T-cell (primary cell): ENCODE measurements around the gene MGAT5. TPM values are rescaled to one million over a fixed set of nuclear protein-coding genes. Genes with fewer than 3 reads are reported as not detected.
"Not testable (repeated sequence)": the region's sequence is repeated elsewhere in the genome, so short reads cannot be mapped to it uniquely, and the experiment has no call there.

Source experiments
- ATAC-seq, 4 experiments: fragments of 200-7000 bp in 3 of 4; fragments of 150-1000 bp in 1 of 4; cut with Tn5 transposase; replicated peaks in 1 of 4; 1 replicate in 3 of 4; 2 replicates in 1 of 4; pipeline ENCODE4 v1.10.0; 2021; ENCODE audit warnings: moderate library complexity in 3 of 4, mild to moderate bottlenecking in 2 of 4, moderate number of reproducible peaks in 1 of 4
- CTCF ChIA-PET, 2 donors: fragments of 300-600 bp; sonication (Branson Sonifier 250); formaldehyde crosslinking; loops; one replicate each; lab custom pipeline; 2022; ENCODE audit warnings: antibody characterized with exemption in 2 of 2; lab: Charles Lee
- POLR2A ChIA-PET, 2 donors: fragments of 300-600 bp; sonication (Branson Sonifier 250); formaldehyde crosslinking; loops; one replicate each; lab custom pipeline; 2022; ENCODE audit warnings: antibody characterized with exemption in 2 of 2; lab: Charles Lee
- DNase-seq, 35 experiments: peaks; one replicate each; pipeline versions ENCODE4 v3.0.0 to v3.0.0-alpha.2; 2013 to 2023
- H3K27ac ChIP-seq: one replicate; pipeline ENCODE4 v1.5.1; 2013; ENCODE audit warnings: low read length
- H3K27me3 ChIP-seq, 2 experiments: replicated peaks in 1 of 2; 1 replicate in 1 of 2; 2 replicates in 1 of 2; pipeline versions ENCODE4 v1.6.1 to v1.7.0; 2013; ENCODE audit warnings: low read length in 1 of 2, mixed read lengths in 1 of 2; ENCODE audit not compliant: control insufficient read depth in 2 of 2, insufficient read depth in 2 of 2; ENCODE audit errors: extremely low read depth in 1 of 2
- H3K36me3 ChIP-seq, 2 donors: 1 replicate in 1 of 2; 2 replicates in 1 of 2; pipeline versions ENCODE4 v1.6.1 to v1.7.0; 2013; ENCODE audit warnings: low read length in 1 of 2; ENCODE audit not compliant: control insufficient read depth in 2 of 2, insufficient read depth in 1 of 2; ENCODE audit errors: extremely low read depth in 1 of 2
- H3K4me1 ChIP-seq, 2 experiments: 1 replicate in 1 of 2; 2 replicates in 1 of 2; pipeline versions ENCODE4 v1.6.1 to v1.7.0; 2013; ENCODE audit warnings: low read length in 2 of 2, mixed read lengths in 1 of 2; ENCODE audit not compliant: insufficient read depth in 2 of 2, control insufficient read depth in 1 of 2; ENCODE audit errors: extremely low read depth in 1 of 2
- H3K4me3 ChIP-seq, 2 donors: 1 replicate in 1 of 2; 2 replicates in 1 of 2; pipeline versions ENCODE4 v1.5.1 to v1.7.0; 2013; ENCODE audit warnings: mild to moderate bottlenecking in 2 of 2, low read length in 1 of 2, moderate library complexity in 1 of 2; ENCODE audit not compliant: control insufficient read depth in 1 of 2; ENCODE audit errors: extremely low read depth in 1 of 2
- H3K9me3 ChIP-seq: 2 replicates; pipeline ENCODE4 v1.7.0; 2013
- H3K27ac Mint-ChIP-seq, 2 donors: one replicate each; pipeline ENCODE4 v1.8.0; 2020 to 2021; ENCODE audit warnings: mild to moderate bottlenecking in 2 of 2, mixed read lengths in 2 of 2
- H3K27me3 Mint-ChIP-seq, 2 donors: one replicate each; pipeline ENCODE4 v1.8.0; 2021 to 2022; ENCODE audit warnings: mixed read lengths in 2 of 2
- H3K36me3 Mint-ChIP-seq: one replicate; pipeline ENCODE4 v1.8.0; 2021; ENCODE audit warnings: mixed read lengths
- H3K4me1 Mint-ChIP-seq, 3 donors: one replicate each; pipeline ENCODE4 v1.8.0; 2020 to 2022; ENCODE audit warnings: mixed read lengths in 3 of 3, mild to moderate bottlenecking in 1 of 3
- H3K4me3 Mint-ChIP-seq, 3 donors: one replicate each; pipeline ENCODE4 v1.8.0; 2020 to 2022; ENCODE audit warnings: mild to moderate bottlenecking in 3 of 3, mixed read lengths in 3 of 3, moderate library complexity in 3 of 3
- H3K9me3 Mint-ChIP-seq, 3 donors: one replicate each; pipeline ENCODE4 v1.8.0; 2020 to 2022; ENCODE audit warnings: mixed read lengths in 3 of 3
- WGBS: methylation state at CpG from one replicate; pipeline ENCODE4 v1.1.5; 2013; ENCODE audit warnings: missing lambda C conversion rate; ENCODE audit not compliant: insufficient coverage; 5-methylcytosine and 5-hydroxymethylcytosine counted together
- total RNA-seq, 35 experiments: library from RNA in 6 of 35; stranded (reverse) in 6 of 35; fragments of 120-200 nt in 1 of 35; gene quantifications; one replicate each; pipeline versions ENCODE4 v1.2.1 to v1.2.4 and lab custom pipeline; 2013 to 2026

The MGAT5 gene
- total RNA-seq, 5 donors from 2014 or later (not counting 1 experiment from before 2014, with no cell fraction given), result 61.1 to 94.9 (median 81.8) TPM

DNA sequence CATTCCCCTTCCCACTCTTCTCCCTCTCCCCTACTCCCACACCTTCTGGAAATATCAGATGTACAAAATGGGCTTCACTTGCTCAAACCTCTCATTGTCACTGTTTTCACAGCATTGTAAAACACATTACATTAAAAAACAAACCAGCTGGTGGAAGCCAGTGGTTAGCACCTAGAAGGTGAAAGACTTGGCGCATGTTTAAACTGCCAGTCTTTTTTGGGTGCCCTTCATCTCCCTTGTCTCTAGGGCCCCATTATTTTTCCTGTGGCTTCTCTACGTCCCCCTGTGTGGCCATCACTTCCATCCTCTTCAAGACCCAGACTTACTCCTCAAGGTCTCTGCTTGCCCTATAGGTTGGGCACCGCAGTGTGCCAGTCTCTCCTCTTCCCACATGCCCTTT lies 34.9 kb downstream of the MGAT5 start:
- H3K27me3 ChIP-seq, result peaks cover 0 to 3% of the 10 kb centered on the region in 2 experiments
- peaks cover 67 to 90% of the 10 kb centered on the region in 2 experiments for H3K4me1 ChIP-seq
- CTCF ChIA-PET, result interaction anchor here in 1 of 2 donors (0.6 to 1.1 kb wide), 2 partner anchors 111 to 170 kb away, joined by 3 read pairs; no protein-coding TSS in a partner anchor
- H3K27ac Mint-ChIP-seq, result no peak overlapping the region
- H3K4me3 ChIP-seq, result no peak overlapping the region
- H3K27ac ChIP-seq, result peak overlapping the region; percentile 40
- peaks cover 12% of the 10 kb centered on the region for H3K36me3 Mint-ChIP-seq
- no peaks in the 10 kb centered on the region for H3K9me3 ChIP-seq
- WGBS, result 43% methylated on average over 3 of the region's 3 CpGs
- ATAC-seq, result peak in 3 of 4 experiments; percentile 13 to 63 (median 46)
- DNase-seq, result peak in 2 of 35 experiments; percentile 22 to 39
- peaks cover 10 to 24% (median 14%) of the 10 kb centered on the region in 3 donors for H3K4me1 Mint-ChIP-seq
- H3K4me3 Mint-ChIP-seq, result no peak overlapping the region
- H3K9me3 Mint-ChIP-seq, result no peaks in the 10 kb centered on the region
- POLR2A ChIA-PET, result interaction anchor here in 1 of 2 donors (0.6 kb wide), 1 partner anchor 61 kb away, joined by 3 read pairs; no protein-coding TSS in a partner anchor
- no peaks in the 10 kb centered on the region for H3K36me3 ChIP-seq
- H3K27me3 Mint-ChIP-seq, result no peaks in the 10 kb centered on the region

DNA sequence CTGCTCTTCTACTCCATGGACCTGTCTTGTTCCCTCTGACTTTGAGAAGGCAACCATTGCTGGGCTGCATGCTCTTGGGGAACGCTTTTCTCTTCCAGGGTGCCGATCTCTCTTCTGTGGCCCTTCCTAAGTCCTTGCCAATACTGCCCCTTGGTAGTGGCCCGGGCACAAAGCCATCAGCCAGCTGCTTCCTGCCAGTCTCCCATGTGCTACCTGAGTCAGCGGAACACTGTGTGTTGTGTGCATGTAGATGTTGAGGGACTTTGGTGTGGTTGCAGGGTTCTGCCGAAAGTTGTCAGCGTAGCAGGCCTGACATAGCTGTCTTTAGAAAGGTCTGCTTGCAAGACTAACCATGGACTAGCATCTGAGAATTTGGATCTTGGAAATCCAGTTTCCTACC lies 35.4 kb downstream of the MGAT5 start:
- H3K4me3 Mint-ChIP-seq, result no peak overlapping the region
- H3K27me3 ChIP-seq, result peaks cover 0 to 3% of the 10 kb centered on the region in 2 experiments
- H3K36me3 ChIP-seq, result no peaks in the 10 kb centered on the region
- ChIA-PET POLR2A (interaction anchor here in 1 of 2 donors (0.6 kb wide), 1 partner anchor 60 kb away, joined by 3 read pairs; no protein-coding TSS in a partner anchor), CTCF (interaction anchor here in 1 of 2 donors (0.6 to 1.1 kb wide), 2 partner anchors 110 to 171 kb away, joined by 3 read pairs; no protein-coding TSS in a partner anchor)
- no peaks in the 10 kb centered on the region for H3K27me3 Mint-ChIP-seq
- peaks cover 7 to 24% (median 9%) of the 10 kb centered on the region in 3 donors for H3K4me1 Mint-ChIP-seq
- peak overlapping the region; percentile 40 for H3K27ac ChIP-seq
- WGBS, result 28% methylated on average over 3 of the region's 6 CpGs
- peak in 9 of 35 experiments; percentile 11 to 47 (median 25) for DNase-seq
- peak; percentile 42 to 76 (median 65) for ATAC-seq
- peak overlapping the region in 1 of 2 donors; percentile 36 for H3K4me3 ChIP-seq
- peaks cover 16% of the 10 kb centered on the region for H3K36me3 Mint-ChIP-seq
- H3K27ac Mint-ChIP-seq, result no peak overlapping the region
- no peaks in the 10 kb centered on the region for H3K9me3 Mint-ChIP-seq
- H3K9me3 ChIP-seq, result no peaks in the 10 kb centered on the region
- peaks cover 67 to 90% of the 10 kb centered on the region in 2 experiments for H3K4me1 ChIP-seq

DNA sequence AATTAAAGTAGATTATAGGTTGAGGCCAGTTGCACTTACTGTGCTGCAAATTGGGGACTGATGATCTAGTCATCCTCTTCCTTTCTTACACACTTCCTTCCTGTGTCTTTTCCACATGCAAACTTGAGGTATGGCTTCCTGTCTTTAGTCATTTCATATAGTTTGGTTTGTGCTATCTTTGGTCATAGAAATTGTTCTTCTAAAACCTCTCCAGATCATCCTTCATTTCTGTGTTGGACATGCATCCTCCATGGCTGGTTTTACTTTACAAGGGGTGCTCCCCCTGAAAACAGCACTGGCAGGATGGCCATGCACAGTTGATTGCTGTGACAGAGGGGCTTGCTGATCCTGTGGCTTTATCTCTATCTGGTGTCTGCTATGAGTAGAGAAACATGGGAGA lies 36.5 kb downstream of the MGAT5 start:
- Mint-ChIP-seq H3K4me3 (no peak overlapping the region), H3K9me3 (no peaks in the 10 kb centered on the region), H3K4me1 (peaks cover 0 to 29% (median 0%) of the 10 kb centered on the region in 3 donors), H3K27me3 (no peaks in the 10 kb centered on the region), H3K27ac (no peak overlapping the region), H3K36me3 (peaks cover 21% of the 10 kb centered on the region)
- peak overlapping the region; percentile 40 for H3K27ac ChIP-seq
- H3K9me3 ChIP-seq, result no peaks in the 10 kb centered on the region
- peak overlapping the region; percentile 18 to 29 for H3K4me3 ChIP-seq
- ATAC-seq, result peak; percentile 65 to 78 (median 70)
- DNase-seq, result peak in 1 of 35 experiments; percentile 42
- peaks cover 0 to 3% of the 10 kb centered on the region in 2 experiments for H3K27me3 ChIP-seq
- peaks cover 67 to 87% of the 10 kb centered on the region in 2 experiments for H3K4me1 ChIP-seq
- ChIA-PET CTCF (interaction anchor here in 1 of 2 donors (0.5 to 0.8 kb wide), 2 partner anchors 12 to 40 kb away, joined by 4 to 8 read pairs; no protein-coding TSS in a partner anchor), POLR2A (no interaction called here)
- no peaks in the 10 kb centered on the region for H3K36me3 ChIP-seq

DNA sequence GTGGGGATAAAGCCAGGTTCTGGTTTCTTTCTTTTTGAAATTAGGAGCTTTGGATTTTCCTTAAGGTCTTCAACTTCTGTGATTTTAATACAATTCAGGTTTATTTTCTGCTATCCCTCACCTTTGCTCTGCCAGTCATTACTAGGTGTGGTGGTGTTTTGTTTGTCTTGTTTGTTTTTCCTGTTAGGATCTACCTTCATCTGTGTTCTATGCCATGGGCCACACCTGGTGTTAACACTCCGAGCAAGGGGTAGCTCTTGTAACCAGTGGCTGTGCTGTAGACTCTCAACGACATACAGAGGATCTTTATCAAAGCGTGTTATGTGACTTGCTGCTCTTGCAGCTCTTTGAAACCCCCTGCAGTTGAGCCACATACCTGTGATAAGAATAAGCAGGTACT lies 38.6 kb downstream of the MGAT5 start:
- Histone ChIP-seq H3K4me1 (peaks cover 54 to 80% of the 10 kb centered on the region in 2 experiments), H3K27me3 (peaks cover 0 to 3% of the 10 kb centered on the region in 2 experiments), H3K27ac (no peak overlapping the region), H3K4me3 (no peak overlapping the region), H3K36me3 (no peaks in the 10 kb centered on the region), H3K9me3 (no peaks in the 10 kb centered on the region)
- no peak overlapping the region for H3K27ac Mint-ChIP-seq
- 73% methylated on average over 3 of the region's 3 CpGs for WGBS
- ATAC-seq, result no peak
- ChIA-PET POLR2A (interaction anchor here in 1 of 2 donors (0.6 kb wide), 1 partner anchor 184 kb away, joined by 3 read pairs; no protein-coding TSS in a partner anchor), CTCF (no interaction called here)
- H3K9me3 Mint-ChIP-seq, result no peaks in the 10 kb centered on the region
- H3K27me3 Mint-ChIP-seq, result no peaks in the 10 kb centered on the region
- DNase-seq, result no peak
- H3K4me1 Mint-ChIP-seq, result peaks cover 0 to 37% (median 2%) of the 10 kb centered on the region in 3 donors
- H3K36me3 Mint-ChIP-seq, result peaks cover 21% of the 10 kb centered on the region
- peak overlapping the region in 1 of 3 donors; percentile 35 for H3K4me3 Mint-ChIP-seq

DNA sequence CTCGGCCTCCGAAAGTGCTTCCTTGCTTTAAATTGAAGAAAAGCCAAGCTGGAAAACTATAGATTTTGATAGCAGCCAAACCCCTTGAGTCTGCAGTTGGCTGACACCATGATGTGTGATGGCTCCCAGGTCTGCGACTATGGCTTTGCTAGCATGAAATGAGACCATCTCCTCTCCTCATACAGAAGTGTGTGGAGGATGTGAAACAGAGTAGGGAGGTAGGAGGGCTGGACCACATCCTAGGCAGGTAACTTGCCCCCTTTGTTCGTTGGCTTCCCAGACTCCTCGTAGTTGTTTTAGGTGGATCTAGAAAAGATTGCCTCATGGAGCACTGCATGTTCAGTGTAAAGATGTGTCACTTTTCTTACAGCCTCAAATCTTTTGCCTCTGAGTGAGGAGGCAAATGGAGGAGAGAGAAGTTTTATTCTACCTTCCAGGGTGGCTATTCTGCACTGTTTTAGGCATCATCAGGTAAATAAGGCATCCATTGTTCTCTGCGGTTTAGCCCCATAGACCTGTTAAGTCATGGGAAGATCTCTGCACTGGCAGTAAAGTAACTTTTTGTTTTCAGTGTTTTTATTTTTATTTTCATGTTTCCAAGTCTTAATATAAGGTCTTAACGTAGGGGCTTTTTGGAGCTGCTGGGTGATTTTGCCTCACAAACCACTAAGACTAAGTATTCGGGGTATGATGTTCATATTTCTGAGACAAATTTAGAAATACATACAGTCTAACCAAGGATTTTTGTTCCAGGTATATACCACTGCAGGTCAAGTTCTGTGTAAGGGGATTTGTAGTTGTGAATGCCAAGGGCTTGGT lies 40.1 kb downstream of the MGAT5 start:
- WGBS, result 83% methylated on average over 2 of the region's 8 CpGs
- Mint-ChIP-seq H3K27me3 (no peaks in the 10 kb centered on the region), H3K9me3 (no peaks in the 10 kb centered on the region), H3K4me3 (peak overlapping the region in 2 of 3 donors; percentile 8 to 50), H3K36me3 (peaks cover 27% of the 10 kb centered on the region), H3K27ac (peak overlapping the region; percentile 67 to 72), H3K4me1 (peaks cover 6 to 43% (median 7%) of the 10 kb centered on the region in 3 donors)
- POLR2A ChIA-PET, result no interaction called here
- no peaks in the 10 kb centered on the region for H3K9me3 ChIP-seq
- no peak overlapping the region for H3K27ac ChIP-seq
- H3K36me3 ChIP-seq, result no peaks in the 10 kb centered on the region
- CTCF ChIA-PET, result interaction anchor here in 1 of 2 donors (0.6 kb wide), 1 partner anchor 21 kb away, joined by 3 read pairs; no protein-coding TSS in a partner anchor
- H3K4me1 ChIP-seq, result peaks cover 44 to 65% of the 10 kb centered on the region in 2 experiments
- ATAC-seq, result no peak
- H3K4me3 ChIP-seq, result no peak overlapping the region
- no peak for DNase-seq
- peaks cover 0 to 3% of the 10 kb centered on the region in 2 experiments for H3K27me3 ChIP-seq

DNA sequence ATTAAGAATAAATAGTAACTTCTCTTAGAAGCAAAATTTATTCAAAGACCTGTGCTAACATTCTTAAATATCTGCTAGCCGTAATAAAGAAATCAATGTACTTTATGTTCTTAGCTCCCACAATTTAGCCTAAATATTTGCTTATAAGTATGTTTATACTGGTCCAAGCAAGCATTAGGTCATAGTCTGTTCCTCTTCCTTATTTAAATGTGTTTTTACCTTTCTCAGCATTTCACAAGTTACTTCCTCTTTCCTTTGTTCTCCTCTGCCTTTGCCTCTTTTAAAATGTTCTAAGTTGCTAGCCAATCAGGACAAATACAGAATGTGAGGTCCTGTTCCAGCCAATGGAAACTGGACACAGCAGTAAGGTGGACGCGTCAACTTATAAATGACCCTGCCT lies 40.7 kb downstream of the MGAT5 start:
- peaks cover 30% of the 10 kb centered on the region for H3K36me3 Mint-ChIP-seq
- H3K4me3 ChIP-seq, H3K27ac ChIP-seq, H3K27me3 ChIP-seq, H3K9me3 ChIP-seq, ATAC-seq, H3K36me3 ChIP-seq, POLR2A ChIA-PET, H3K9me3 Mint-ChIP-seq, DNase-seq, H3K27me3 Mint-ChIP-seq: not testable (repeated sequence)
- CTCF ChIA-PET, result interaction anchor here in 1 of 2 donors (0.6 kb wide), 1 partner anchor 21 kb away, joined by 3 read pairs; no protein-coding TSS in a partner anchor
- H3K4me3 Mint-ChIP-seq, result peak overlapping the region in 1 of 3 donors; percentile 50
- peak overlapping the region; percentile 67 to 72 for H3K27ac Mint-ChIP-seq
- H3K4me1 ChIP-seq, result peaks cover 37 to 63% of the 10 kb centered on the region in 2 experiments
- H3K4me1 Mint-ChIP-seq, result peaks cover 8 to 45% (median 10%) of the 10 kb centered on the region in 3 donors
- no CpG with 5 or more reads among the region's 3 CpGs for WGBS
